Activated T-helper 1 cell treated with anti-CD3 and anti-CD28 coated beads, Interleukin-12 subunit alpha, Interleukin-12 subunit beta, Interleukin-2, Interleukin-4 antibody, amounts not matched to agents 30 ng/mL and 10 ng/mL and 1 ng/mL, durations not matched to agents 14 hours and 24 hours and 36 hours (primary cell): ENCODE data around the gene CEND1. TPM values are rescaled to one million over a fixed set of nuclear protein-coding genes. Genes with fewer than 3 reads are reported as not detected.

Experiments
- DNase-seq: peaks from one replicate; pipeline ENCODE4 v3.0.0; 2021; ENCODE audit warnings: low spot score
- H3K27ac Mint-ChIP-seq: one replicate; pipeline ENCODE4 v1.8.0; 2021; ENCODE audit warnings: mild to moderate bottlenecking, mixed read lengths
- H3K27me3 Mint-ChIP-seq: one replicate; pipeline ENCODE4 v1.8.0; 2022; ENCODE audit warnings: mild to moderate bottlenecking, moderate library complexity, mixed read lengths; ENCODE audit not compliant: insufficient read depth
- H3K36me3 Mint-ChIP-seq: one replicate; pipeline ENCODE4 v1.8.0; 2021; ENCODE audit warnings: low read depth, mixed read lengths
- H3K4me1 Mint-ChIP-seq: one replicate; pipeline ENCODE4 v1.8.0; 2021; ENCODE audit warnings: low read depth, mixed read lengths
- H3K4me3 Mint-ChIP-seq: one replicate; pipeline ENCODE4 v1.8.0; 2021; ENCODE audit warnings: mild to moderate bottlenecking, moderate library complexity, mixed read lengths
- H3K9me3 Mint-ChIP-seq: one replicate; pipeline ENCODE4 v1.8.0; 2021; ENCODE audit warnings: mixed read lengths
- intact Hi-C: fragments of 100-400 bp; cut with micrococcal nuclease; formaldehyde crosslinking; loops from one replicate; pipeline ENCODE4 v1.15.1; 2024
- total RNA-seq: library from RNA; stranded (reverse); gene quantifications from 2 replicates; pipeline ENCODE4 v1.2.3, GENCODE V29; 2022

The CEND1 gene
- total RNA-seq, 1 donor from 2014 or later = 7.1 TPM

DNA sequence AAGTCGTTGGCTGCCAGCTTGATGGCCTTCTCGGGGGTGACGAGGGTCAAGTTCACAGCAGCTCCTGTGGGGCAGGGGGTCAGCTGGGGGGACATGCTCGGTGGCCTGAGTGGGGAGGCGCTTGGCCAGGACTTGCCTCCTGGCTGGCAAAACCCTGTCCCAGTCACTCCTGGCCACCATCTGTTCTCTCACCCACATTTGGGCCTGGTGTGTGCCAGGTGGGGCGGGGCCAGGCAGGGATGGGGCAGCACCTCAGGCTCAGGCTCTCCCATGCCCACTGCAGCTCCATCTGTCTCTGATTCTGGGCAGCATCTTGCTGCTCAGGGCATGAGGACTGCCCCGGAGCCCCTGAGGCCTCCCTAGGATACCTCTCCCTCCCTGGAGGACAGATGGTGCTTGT, 3.7 kb upstream of the CEND1 start:
- Mint-ChIP-seq H3K27me3 (no peaks in the 10 kb centered on the region), H3K4me1 (peaks cover 4% of the 10 kb centered on the region), H3K4me3 (peak overlapping the region; percentile 59), H3K36me3 (peaks cover 6% of the 10 kb centered on the region), H3K27ac (no peak overlapping the region), H3K9me3 (no peaks in the 10 kb centered on the region)
- intact Hi-C loops = no loop called here
- no peak for DNase-seq

DNA sequence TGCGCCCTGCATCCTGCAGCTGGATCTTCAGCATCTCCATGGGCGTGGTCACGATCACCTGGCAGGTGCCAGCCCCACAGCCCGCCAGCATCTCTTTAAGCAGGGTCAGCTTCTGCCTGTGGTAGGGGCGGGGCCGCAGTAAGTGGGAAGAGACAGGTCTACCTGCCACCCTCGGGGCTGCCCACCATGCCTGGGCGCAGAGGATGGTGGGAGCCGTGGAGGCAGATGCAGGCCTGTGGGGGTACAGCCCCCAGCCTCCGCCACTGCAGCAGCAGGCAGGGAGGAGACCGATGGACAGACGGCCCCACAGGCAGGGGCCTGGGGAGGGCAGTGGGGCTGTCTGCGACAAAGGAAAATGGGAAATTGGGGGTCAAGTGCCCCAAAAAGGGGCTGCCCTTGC, 3.0 kb upstream of the CEND1 start:
- H3K4me3 Mint-ChIP-seq = no peak overlapping the region
- H3K4me1 Mint-ChIP-seq = peaks cover 4% of the 10 kb centered on the region
- H3K27ac Mint-ChIP-seq = no peak overlapping the region
- no peaks in the 10 kb centered on the region for H3K9me3 Mint-ChIP-seq
- peaks cover 6% of the 10 kb centered on the region for H3K36me3 Mint-ChIP-seq
- no peaks in the 10 kb centered on the region for H3K27me3 Mint-ChIP-seq
- DNase-seq = no peak
- intact Hi-C loops = no loop called here

DNA sequence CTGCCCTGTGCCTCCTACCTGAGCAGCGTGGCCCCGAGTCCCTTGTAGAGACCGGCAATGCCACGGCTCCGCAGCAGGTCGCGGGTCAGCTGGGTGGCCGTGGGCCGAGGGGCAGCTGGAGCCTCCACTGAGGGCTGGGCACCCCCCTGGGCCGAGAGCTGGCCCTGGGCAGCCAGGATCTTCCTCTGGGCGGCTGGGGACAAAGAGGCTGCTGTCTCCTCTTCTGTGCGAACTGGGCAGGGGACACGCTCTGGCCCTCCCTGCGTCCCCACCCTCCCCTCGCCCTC, 2.6 kb upstream of the CEND1 start:
- peaks cover 6% of the 10 kb centered on the region for H3K36me3 Mint-ChIP-seq
- H3K27ac Mint-ChIP-seq = no peak overlapping the region
- H3K4me3 Mint-ChIP-seq = no peak overlapping the region
- intact Hi-C loops = no loop called here
- DNase-seq = no peak
- no peaks in the 10 kb centered on the region for H3K27me3 Mint-ChIP-seq
- H3K4me1 Mint-ChIP-seq = peaks cover 4% of the 10 kb centered on the region
- no peaks in the 10 kb centered on the region for H3K9me3 Mint-ChIP-seq

DNA sequence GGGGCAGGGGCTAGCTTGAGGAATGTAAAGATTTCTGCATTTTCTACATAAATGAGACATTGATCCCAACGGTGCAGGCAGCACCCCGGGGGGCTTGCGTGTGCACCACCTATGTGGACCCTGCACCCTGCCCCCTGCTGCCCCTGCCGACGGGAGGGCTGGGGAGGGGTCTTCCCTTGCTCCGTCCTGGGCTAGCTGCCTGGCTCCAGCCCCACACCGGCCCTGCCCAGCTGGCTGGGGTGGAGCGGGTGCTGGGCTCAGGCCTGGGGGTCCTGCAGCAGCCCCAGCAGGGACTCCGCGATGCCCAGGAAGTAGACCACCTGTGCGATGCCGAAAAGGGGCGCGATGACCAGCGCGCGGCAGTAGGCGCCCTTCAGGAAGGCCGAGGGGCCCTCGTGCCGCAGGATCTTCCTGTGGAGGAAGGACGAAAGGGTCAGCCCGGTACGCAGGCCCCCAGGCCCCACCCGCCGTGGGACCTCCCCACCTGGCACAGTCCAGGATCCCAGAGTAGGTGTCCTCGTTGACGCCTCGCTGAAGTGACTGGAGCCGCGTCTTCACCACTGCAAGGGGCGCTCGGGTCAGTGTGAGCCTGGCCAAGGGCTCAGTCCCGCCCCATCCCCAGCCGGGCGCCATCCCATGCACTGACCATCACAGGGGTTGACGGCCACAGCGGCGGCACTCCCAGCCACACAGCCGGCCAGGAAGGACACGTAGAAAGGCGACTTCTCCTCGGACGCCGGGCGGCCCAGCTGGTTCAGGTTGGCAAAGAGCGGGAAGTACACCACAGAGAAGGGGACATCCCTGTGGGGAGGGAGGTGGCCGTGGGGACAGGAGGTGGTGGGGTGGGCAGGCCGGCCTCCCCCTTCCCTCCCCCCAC, 2.0 kb upstream of the CEND1 start:
- Mint-ChIP-seq H3K27me3 (no peaks in the 10 kb centered on the region), H3K27ac (no peak overlapping the region), H3K4me1 (peaks cover 4% of the 10 kb centered on the region), H3K9me3 (no peaks in the 10 kb centered on the region), H3K36me3 (peaks cover 6% of the 10 kb centered on the region), H3K4me3 (no peak overlapping the region)
- DNase-seq = no peak
- intact Hi-C loops = no loop called here

DNA sequence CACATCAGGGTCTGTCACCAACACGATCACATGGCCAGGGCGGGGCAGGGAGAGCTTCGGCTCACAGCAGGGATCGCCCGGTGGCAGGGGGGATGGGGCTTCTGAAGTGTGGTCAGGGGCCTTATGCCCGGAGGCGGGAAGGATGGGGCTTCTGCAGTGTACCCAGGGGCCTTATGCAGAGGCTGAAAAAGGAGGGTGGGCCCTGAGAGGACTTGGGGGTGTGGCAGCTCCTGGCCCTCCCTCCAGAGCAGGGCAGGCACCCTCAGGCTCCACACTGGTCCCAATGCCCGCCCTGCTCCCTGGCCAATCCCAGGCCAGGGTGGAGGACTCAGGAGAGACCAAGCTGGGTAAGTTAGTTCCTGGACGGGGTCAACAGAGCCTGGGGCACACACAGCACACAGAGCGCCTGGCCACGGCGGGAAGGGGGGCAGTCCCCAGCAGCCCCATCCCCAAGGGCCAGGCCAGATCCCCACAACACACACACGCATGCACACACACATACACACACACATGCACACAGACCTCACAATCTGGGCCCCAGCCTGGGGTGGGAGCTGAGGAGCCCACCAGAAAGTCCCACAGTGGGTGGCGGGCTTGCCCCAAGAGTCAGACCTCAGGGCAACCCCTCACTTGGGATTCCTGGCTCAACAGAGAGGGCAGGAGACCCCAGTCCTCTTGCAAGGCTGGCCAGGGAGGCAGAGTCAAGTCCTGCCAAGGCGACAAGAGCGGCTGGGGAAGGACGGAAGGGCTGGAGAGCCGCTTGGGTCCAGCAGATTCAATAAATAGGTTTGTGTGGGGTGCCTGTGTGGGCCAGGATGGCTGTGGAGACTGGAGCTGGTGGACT, 1.1 kb upstream of the CEND1 start:
- Mint-ChIP-seq H3K27ac (no peak overlapping the region), H3K27me3 (no peaks in the 10 kb centered on the region), H3K4me1 (no peaks in the 10 kb centered on the region), H3K9me3 (no peaks in the 10 kb centered on the region), H3K36me3 (peaks cover 4% of the 10 kb centered on the region), H3K4me3 (no peak overlapping the region)
- no peak for DNase-seq
- intact Hi-C loops = no loop called here

DNA sequence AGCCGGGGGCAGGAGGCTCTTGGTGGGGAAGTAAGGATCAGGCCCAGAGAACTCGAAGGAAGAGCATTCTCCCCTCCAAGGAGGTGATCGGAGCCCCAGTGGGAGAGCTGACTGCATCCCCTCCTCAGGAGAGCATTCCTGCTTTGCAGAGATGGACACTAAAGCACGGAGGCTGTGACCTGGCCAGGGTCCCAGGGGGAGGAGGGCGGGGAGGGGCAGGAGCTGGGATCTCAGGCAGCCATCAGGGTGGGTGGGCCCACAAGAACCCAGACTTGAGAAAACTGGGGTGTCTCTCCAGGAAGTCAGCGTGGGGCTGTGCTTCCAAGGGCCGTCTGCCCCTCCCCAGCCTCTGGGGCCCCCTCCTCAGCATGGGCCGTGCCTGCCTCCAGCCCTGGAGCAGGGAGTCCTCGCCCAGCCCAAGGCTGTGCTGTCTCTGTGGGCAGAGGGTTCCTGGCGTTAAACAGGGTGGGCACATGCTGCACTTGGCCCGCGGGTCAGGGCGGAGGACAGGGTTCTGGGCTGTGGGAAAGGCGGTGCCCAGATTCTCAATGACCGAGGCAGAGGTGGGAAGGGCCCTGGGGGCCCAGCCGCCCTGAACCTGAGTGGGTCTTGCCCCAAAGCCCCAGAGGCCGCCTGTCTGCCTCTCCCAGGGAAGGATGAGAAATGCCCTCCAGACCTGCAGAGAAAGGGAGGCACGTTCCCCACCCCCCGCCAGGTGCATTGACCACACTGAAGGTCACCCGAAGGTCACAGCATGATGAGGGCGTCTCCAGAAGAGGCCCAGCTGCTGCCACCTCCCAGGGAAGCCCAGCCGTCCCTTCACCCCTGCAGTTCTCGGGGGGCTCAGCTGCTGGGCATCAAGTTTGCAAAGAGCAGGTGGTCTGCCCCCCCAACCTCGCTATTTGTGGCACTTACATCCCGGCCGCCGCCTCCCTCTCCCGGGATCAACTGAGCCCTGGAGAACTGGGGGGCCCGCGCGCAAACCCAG, 643 bp downstream of the CEND1 start:
- H3K27ac Mint-ChIP-seq = no peak overlapping the region
- H3K4me1 Mint-ChIP-seq = no peaks in the 10 kb centered on the region

DNA sequence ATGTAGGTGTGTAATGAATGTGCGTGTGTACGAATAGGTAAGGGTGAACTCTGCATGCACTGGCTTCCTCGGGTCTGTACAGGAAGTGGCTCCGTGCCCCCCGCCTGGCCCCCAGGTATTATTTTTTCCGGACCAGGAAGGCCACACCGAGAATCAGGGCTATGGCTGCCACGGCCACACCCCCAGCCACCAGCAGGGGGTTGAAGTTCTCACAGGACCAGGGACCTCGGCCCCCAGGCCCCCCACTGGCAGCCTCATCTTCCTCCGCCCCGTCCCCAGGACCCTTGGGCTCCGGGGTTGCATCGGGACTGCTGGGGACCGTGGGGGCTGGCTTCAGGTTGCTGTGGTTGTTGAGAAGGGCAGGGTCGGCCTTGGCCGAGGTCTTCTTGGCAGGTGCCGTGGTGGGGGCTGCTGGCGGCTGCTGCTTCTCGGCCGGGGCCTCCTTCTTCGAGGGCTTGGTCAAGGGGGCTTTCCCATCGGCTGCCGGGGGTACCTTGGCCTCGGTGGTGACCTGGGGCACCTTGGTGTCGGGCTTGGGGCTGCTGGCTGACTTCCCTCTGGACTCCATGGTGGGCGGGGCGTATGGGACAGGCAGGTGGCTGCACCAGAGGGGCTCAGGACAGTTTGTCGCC, 1.8 kb downstream of the CEND1 start:
- Mint-ChIP-seq H3K4me1 (no peaks in the 10 kb centered on the region), H3K4me3 (no peak overlapping the region), H3K27me3 (no peaks in the 10 kb centered on the region), H3K9me3 (no peaks in the 10 kb centered on the region), H3K27ac (no peak overlapping the region), H3K36me3 (peaks cover 6% of the 10 kb centered on the region)
- intact Hi-C loops = no loop called here
- no peak for DNase-seq

More for the DNA sequence above, 643 bp downstream of the CEND1 start:
- Mint-ChIP-seq H3K36me3 (peaks cover 4% of the 10 kb centered on the region), H3K27me3 (no peaks in the 10 kb centered on the region), H3K9me3 (no peaks in the 10 kb centered on the region), H3K4me3 (peak overlapping the region; percentile 39)
- DNase-seq = no peak
- intact Hi-C loops = no loop called here

DNA sequence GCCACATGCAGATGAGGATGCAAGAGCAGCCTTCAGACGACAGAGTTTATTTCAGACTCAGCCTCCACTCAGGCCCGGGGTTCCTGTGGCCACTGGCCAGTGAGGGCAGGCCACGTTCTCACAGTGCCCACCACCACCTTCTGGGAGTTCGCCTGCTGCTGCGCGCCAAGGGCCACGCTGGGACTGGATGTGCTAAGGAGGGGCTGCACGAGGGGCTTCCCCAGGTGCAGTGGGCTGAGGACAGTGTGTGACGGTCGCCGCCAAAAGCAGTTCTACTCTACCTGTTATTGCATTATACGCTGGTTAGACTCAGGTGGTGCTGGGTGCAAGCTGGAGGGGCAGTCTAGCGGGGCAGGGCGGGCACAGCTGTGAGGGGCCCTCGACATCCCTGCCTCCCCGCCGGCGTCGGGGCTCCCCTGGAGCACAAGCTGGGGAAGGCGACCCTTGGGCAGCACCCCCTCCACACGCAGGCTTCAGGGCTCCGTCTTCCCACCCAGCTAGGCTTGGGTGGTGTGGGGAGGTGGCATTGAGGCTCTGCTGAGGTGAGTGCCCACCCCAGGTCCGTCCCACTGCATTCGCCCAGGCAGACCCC, 2.7 kb downstream of the CEND1 start:
- H3K27ac Mint-ChIP-seq = no peak overlapping the region
- H3K4me1 Mint-ChIP-seq = no peaks in the 10 kb centered on the region
- H3K27me3 Mint-ChIP-seq = no peaks in the 10 kb centered on the region
- DNase-seq = no peak
- H3K9me3 Mint-ChIP-seq = no peaks in the 10 kb centered on the region
- H3K4me3 Mint-ChIP-seq = no peak overlapping the region
- H3K36me3 Mint-ChIP-seq = peaks cover 6% of the 10 kb centered on the region
- intact Hi-C loops = no loop called here

DNA sequence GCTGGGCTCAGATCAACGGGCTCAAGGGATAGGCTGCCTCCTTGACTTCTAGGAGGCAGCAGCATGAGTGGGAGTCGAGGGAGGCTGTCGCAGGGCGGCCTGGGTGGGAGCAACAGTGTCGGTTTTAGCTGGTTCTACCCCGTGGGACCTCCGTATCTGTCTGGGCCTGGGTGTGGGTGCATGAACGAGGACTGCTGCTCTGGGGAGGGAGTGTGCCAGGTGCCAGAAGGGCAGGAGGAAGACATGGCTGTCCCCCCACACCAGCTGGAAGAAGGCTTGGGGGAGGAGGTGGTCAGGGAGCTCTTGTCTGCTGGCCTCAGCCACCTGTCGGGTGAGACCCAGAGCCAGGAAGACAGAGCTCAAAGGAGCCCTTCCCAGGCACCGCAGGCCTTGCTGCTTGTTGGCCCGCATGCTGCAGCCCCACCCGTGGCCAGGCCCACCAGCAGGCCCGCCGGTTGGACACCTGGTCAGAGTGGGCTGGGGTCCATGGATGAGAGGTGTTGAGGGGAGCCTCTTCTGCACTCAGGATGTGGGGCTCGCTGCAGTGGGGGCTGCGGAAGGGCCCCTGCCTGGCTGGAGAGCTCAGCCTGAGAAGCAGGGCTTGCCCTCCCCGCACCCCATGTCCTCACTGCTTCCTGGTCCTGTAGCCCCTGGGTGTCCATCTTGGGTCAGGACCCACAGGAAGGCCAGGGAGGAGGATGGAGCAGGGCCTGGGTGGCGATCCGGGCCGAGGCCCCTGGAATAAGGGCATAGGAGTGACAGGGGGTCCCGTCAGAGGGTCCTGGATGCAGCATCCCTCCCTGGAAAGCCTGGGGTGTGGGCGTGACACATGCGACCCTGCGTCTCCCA, 3.4 kb downstream of the CEND1 start:
- intact Hi-C loops = no loop called here
- H3K27ac Mint-ChIP-seq = no peak overlapping the region
- no peaks in the 10 kb centered on the region for H3K27me3 Mint-ChIP-seq

DNA sequence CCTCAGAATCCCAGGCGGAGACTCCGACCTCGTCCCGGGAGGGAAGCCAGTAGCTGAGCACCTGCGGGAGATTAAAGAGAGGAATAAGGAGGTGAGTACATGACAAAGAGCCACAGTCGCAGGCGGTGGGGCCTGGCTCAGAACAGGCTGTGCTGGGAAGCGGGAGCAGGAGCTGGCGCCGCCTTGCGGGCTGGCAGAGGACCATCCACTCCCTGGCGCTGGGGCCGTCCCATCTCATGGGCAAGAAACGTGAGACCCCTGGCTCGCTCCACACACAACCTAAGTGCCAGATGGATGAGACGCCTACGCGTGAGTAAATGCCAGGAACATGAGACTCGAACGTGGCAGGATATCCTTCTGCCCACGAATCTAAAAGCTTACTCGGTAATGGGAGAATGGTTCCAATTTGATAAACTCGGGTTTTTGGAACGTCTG, 6.3 kb downstream of the CEND1 start:
- H3K27me3 Mint-ChIP-seq = no peaks in the 10 kb centered on the region
- H3K36me3 Mint-ChIP-seq = peaks cover 6% of the 10 kb centered on the region
- H3K4me3 Mint-ChIP-seq = no peak overlapping the region
- intact Hi-C loops = no loop called here
- no peak overlapping the region for H3K27ac Mint-ChIP-seq
- H3K9me3 Mint-ChIP-seq = no peaks in the 10 kb centered on the region
- peaks cover 6% of the 10 kb centered on the region for H3K4me1 Mint-ChIP-seq
- DNase-seq = no peak

More for the DNA sequence above, 3.4 kb downstream of the CEND1 start:
- Mint-ChIP-seq H3K4me3 (no peak overlapping the region), H3K4me1 (no peaks in the 10 kb centered on the region), H3K36me3 (peaks cover 6% of the 10 kb centered on the region), H3K9me3 (no peaks in the 10 kb centered on the region)
- DNase-seq = no peak
